Heart left ventricle (tissue), 16 donors: ENCODE measurements around the gene SPDYE4. TPM values are rescaled to one million over a fixed set of nuclear protein-coding genes. Genes with fewer than 3 reads are reported as not detected.

Source experiments
- ATAC-seq, 4 donors: fragments of 200-7000 bp; cut with Tn5 transposase; one replicate each; pipeline ENCODE4 v1.9.1; 2020 to 2022; ENCODE audit warnings: moderate library complexity in 4 of 4, mild to moderate bottlenecking in 3 of 4, moderate number of reproducible peaks in 1 of 4
- DNase-seq, 5 donors: peaks; one replicate each; pipeline ENCODE4 v3.0.0-alpha.2; 2020
- H3K27ac ChIP-seq, 12 donors: fragments of 200-600 bp; sonication (generic) in 4 of 12; one replicate each; pipeline versions ENCODE4 v1.5.0 to v1.8.0; 2016 to 2022; ENCODE audit warnings: mild to moderate bottlenecking in 2 of 12
- H3K27me3 ChIP-seq, 9 donors: fragments of 200-600 bp; sonication (generic) in 2 of 9; one replicate each; pipeline versions ENCODE4 v1.5.1 to v1.8.0; 2016 to 2022; ENCODE audit warnings: mild to moderate bottlenecking in 3 of 9
- H3K36me3 ChIP-seq, 9 donors: fragments of 200-600 bp; sonication (generic) in 2 of 9; one replicate each; pipeline versions ENCODE4 v1.5.0 to v1.8.0; 2018 to 2022; ENCODE audit warnings: mild to moderate bottlenecking in 2 of 9
- H3K4me1 ChIP-seq, 12 donors: fragments of 200-600 bp; sonication (generic) in 4 of 12; one replicate each; pipeline versions ENCODE4 v1.5.0 to v1.8.0; 2016 to 2022; ENCODE audit warnings: mild to moderate bottlenecking in 3 of 12
- H3K4me3 ChIP-seq, 12 donors: fragments of 200-600 bp; sonication (generic) in 4 of 12; one replicate each; pipeline versions ENCODE4 v1.5.0 to v1.8.0; 2017 to 2022; ENCODE audit warnings: mild to moderate bottlenecking in 9 of 12, moderate library complexity in 4 of 12
- H3K9me3 ChIP-seq, 12 donors: fragments of 200-600 bp; sonication (generic) in 4 of 12; one replicate each; pipeline versions ENCODE4 v1.5.0 to v1.8.0; 2016 to 2022; ENCODE audit warnings: mild to moderate bottlenecking in 1 of 12
- CTCF ChIP-seq, 12 donors: fragments of 200-600 bp; sonication (generic) in 4 of 12; IDR thresholded peaks; one replicate each; pipeline versions ENCODE4 v1.5.0 to v1.8.0; 2018 to 2022; ENCODE audit warnings: antibody characterized with exemption in 12 of 12, mild to moderate bottlenecking in 5 of 12
- POLR2A ChIP-seq, 2 donors: fragments of 450-650 bp; IDR thresholded peaks; one replicate each; pipeline ENCODE4 v1.6.1; 2017; ENCODE audit warnings: antibody characterized with exemption in 2 of 2, mild to moderate bottlenecking in 2 of 2, moderate library complexity in 2 of 2
- WGBS, 4 donors: extraction: QIAGEN DNeasy Blood & Tissue Kit in 2 of 4; methylation state at CpG; one replicate each; pipeline versions ENCODE4 v1.1.5 to v1.1.7; 2013 to 2018; 5-methylcytosine and 5-hydroxymethylcytosine counted together
- intact Hi-C, 10 donors: fragments of 100-400 bp; cut with DNase I; formaldehyde crosslinking; loops; one replicate each; pipeline versions ENCODE4 v1.11.1 to v1.14.2; 2022
- polyA plus RNA-seq, 2 donors: library from polyadenylated mRNA; stranded (reverse); fragments of 200-250 nt; gene quantifications; one replicate each; pipeline ENCODE4 v1.2.3, GENCODE V29; 2013
- total RNA-seq, 9 donors: library from RNA; depleted of rRNA in 2 of 9; stranded (reverse); fragments of >200 nt in 2 of 9; fragmentation: NEBNext Ultra II Directional in 3 of 9; extraction: Animal tissue kit (Norgen Biotek cat#: 25700) in 3 of 9; gene quantifications; one replicate each; pipeline versions ENCODE4 v1.1.0 to v1.2.4, GENCODE V29; 2016 to 2023
- donor health status: ischemic (EF 13 %, LVEDD 7.1; RV severe dilation, severe dysfunction).
- donor health status: healthy with polysubstance abuse.
- donor health status: DM: no; HTN: yes; CAD: no.
- donor health status: DM: no; HTN: no; CAD: no.
- donor health status: ischemic (EF 25% LVEDD 6.9; RV normal size, moderate dysfunction).
- donor health status: ischemic (EF 25% LVEDD 5.7; RV mildly dilated, moderate dysfunction).
- donor health status: healthy.
- donor health status: DM: yes; HTN: yes; CAD: no.
- donor health status: ischemic (EF 35%, LVEDD 5.7; RV mildly dilated, moderate dysfunction).
- donor health status: nonischemic (EF 11% LVEDD 7.7; RV severe dilation, severe dysfunction).
- donor health status: DM: yes; HTN: yes; CAD: no.
- donor health status: PGD.
- donor health status: ischemic (EF 29% LVEDD 5.4; RV normal size, mild dysfunction).
- donor health status: nonischemic (EF 23%, LVEDD 6.1; RV moderate dilation, normal function).

Gene SPDYE4
- total and polyA plus RNA-seq, 11 donors = not detected

- Histone ChIP-seq H3K9me3 (peaks cover 0 to 13% (median 6%) of the 10 kb centered on the region in 12 donors), H3K27ac (no peak overlapping the region), H3K36me3 (no peaks in the 10 kb centered on the region), H3K27me3 (no peaks in the 10 kb centered on the region), H3K4me3 (no peak overlapping the region), H3K4me1 (peaks cover 0 to 27% (median 0%) of the 10 kb centered on the region in 12 donors)
- ATAC-seq (no peak), DNase-seq (no peak)
- no peak for TF ChIP-seq CTCF (IDR thresholded peaks at IDR 0.05)
- no peak for TF ChIP-seq POLR2A (IDR thresholded peaks at IDR 0.05)
- intact Hi-C loops = no loop called here
- 81 to 89% (median 86%) methylated on average over 2 of the region's 2 CpGs for WGBS, 4 donors
Measured at GRCh38 chr17:8791910-8792270, 33.5 kb upstream of the SPDYE4 start.

GRCh38 chr17:8791248-8791909, 33.0 kb upstream of the SPDYE4 start:
- Histone ChIP-seq H3K36me3 (no peaks in the 10 kb centered on the region), H3K27ac (no peak overlapping the region), H3K9me3 (peaks cover 0 to 13% (median 6%) of the 10 kb centered on the region in 12 donors), H3K4me1 (peaks cover 0 to 27% (median 0%) of the 10 kb centered on the region in 12 donors), H3K4me3 (no peak overlapping the region), H3K27me3 (no peaks in the 10 kb centered on the region)
- WGBS, 4 donors = 72 to 90% (median 88%) methylated on average over 4 of the region's 4 CpGs
- intact Hi-C loops = no loop called here
- ATAC-seq (no peak), DNase-seq (no peak)
- no peak for TF ChIP-seq CTCF (IDR thresholded peaks at IDR 0.05)
- TF ChIP-seq POLR2A (IDR thresholded peaks at IDR 0.05) = no peak

GRCh38 chr17:8789743-8790142, 31.4 kb upstream of the SPDYE4 start:
- TF ChIP-seq CTCF (IDR thresholded peaks at IDR 0.05) (no peak), POLR2A (IDR thresholded peaks at IDR 0.05) (no peak)
- H3K27me3 ChIP-seq = no peaks in the 10 kb centered on the region
- no peak overlapping the region for H3K4me3 ChIP-seq
- WGBS, 4 donors = 54 to 63% (median 59%) methylated on average over 10 of the region's 10 CpGs
- no peak overlapping the region for H3K27ac ChIP-seq
- intact Hi-C loops = loop anchor here in 6 of 10 donors (2.0 to 10.0 kb wide), 6 partner anchors 37 to 379 kb away; no protein-coding TSS in a partner anchor
- H3K9me3 ChIP-seq = peaks cover 0 to 13% (median 6%) of the 10 kb centered on the region in 12 donors
- ATAC-seq (no peak), DNase-seq (no peak)
- H3K4me1 ChIP-seq = peaks cover 0 to 29% (median 0%) of the 10 kb centered on the region in 12 donors
- H3K36me3 ChIP-seq = no peaks in the 10 kb centered on the region

GRCh38 chr17:8788998-8789397, 30.7 kb upstream of the SPDYE4 start:
- 93 to 98% (median 96%) methylated on average over 2 of the region's 2 CpGs for WGBS, 4 donors
- no peaks in the 10 kb centered on the region for H3K36me3 ChIP-seq
- ATAC-seq (no peak), DNase-seq (no peak)
- intact Hi-C loops = loop anchor here in 6 of 10 donors (2.0 to 10.0 kb wide), 6 partner anchors 37 to 378 kb away; no protein-coding TSS in a partner anchor
- no peak for TF ChIP-seq CTCF (IDR thresholded peaks at IDR 0.05)
- TF ChIP-seq POLR2A (IDR thresholded peaks at IDR 0.05) = no peak
- no peak overlapping the region for H3K4me3 ChIP-seq
- H3K4me1 ChIP-seq = peaks cover 0 to 21% (median 0%) of the 10 kb centered on the region in 12 donors
- H3K27me3 ChIP-seq = no peaks in the 10 kb centered on the region
- H3K9me3 ChIP-seq = peaks cover 0 to 13% (median 6%) of the 10 kb centered on the region in 12 donors
- H3K27ac ChIP-seq = no peak overlapping the region
